Glutamatergic neuron (in vitro differentiated cells): ENCODE data around the gene SUSD4. TPM values are rescaled to one million over a fixed set of nuclear protein-coding genes. Genes with fewer than 3 reads are reported as not detected.

Experiments used
- DNase-seq: peaks from one replicate; pipeline ENCODE4 v3.0.0; 2022
- H3K27ac Mint-ChIP-seq: one replicate; pipeline ENCODE4 v1.8.0; 2020; ENCODE audit warnings: mild to moderate bottlenecking, mixed read lengths, inconsistent platforms; ENCODE audit not compliant: unreplicated experiment
- H3K27me3 Mint-ChIP-seq: one replicate; pipeline ENCODE4 v1.8.0; 2020; ENCODE audit warnings: mild to moderate bottlenecking, moderate library complexity, mixed read lengths, inconsistent platforms; ENCODE audit not compliant: unreplicated experiment
- H3K36me3 Mint-ChIP-seq: one replicate; pipeline ENCODE4 v1.8.0; 2020; ENCODE audit warnings: mild to moderate bottlenecking, mixed read lengths, inconsistent platforms; ENCODE audit not compliant: unreplicated experiment
- H3K4me1 Mint-ChIP-seq: one replicate; pipeline ENCODE4 v1.8.0; 2020; ENCODE audit warnings: mild to moderate bottlenecking, low read depth, mixed read lengths, inconsistent platforms; ENCODE audit not compliant: unreplicated experiment
- H3K4me3 Mint-ChIP-seq: one replicate; pipeline ENCODE4 v1.8.0; 2020; ENCODE audit warnings: mild to moderate bottlenecking, mixed read lengths, inconsistent platforms; ENCODE audit not compliant: unreplicated experiment
- H3K9me3 Mint-ChIP-seq: one replicate; pipeline ENCODE4 v1.8.0; 2020; ENCODE audit warnings: mild to moderate bottlenecking, moderate library complexity, mixed read lengths, inconsistent platforms; ENCODE audit not compliant: unreplicated experiment
- total RNA-seq: library from RNA; stranded (reverse); fragmentation: NEBNext Ultra II Directional; extraction: Animal tissue kit (Norgen Biotek cat#: 25700); gene quantifications from one replicate; pipeline ENCODE4 v1.2.1, GENCODE V29; 2021; ENCODE audit not compliant: unreplicated experiment
- TF ChIP-seq, protein P1 (sequence below): fragments of 200-600 bp; sonication (generic); IDR thresholded peaks from one replicate; pipeline ENCODE4 v1.5.0; 2021; ENCODE audit not compliant: partially characterized antibody, unreplicated experiment

The SUSD4 gene
- total RNA-seq, 1 donor from 2014 or later, result 0.47 TPM

DNA sequence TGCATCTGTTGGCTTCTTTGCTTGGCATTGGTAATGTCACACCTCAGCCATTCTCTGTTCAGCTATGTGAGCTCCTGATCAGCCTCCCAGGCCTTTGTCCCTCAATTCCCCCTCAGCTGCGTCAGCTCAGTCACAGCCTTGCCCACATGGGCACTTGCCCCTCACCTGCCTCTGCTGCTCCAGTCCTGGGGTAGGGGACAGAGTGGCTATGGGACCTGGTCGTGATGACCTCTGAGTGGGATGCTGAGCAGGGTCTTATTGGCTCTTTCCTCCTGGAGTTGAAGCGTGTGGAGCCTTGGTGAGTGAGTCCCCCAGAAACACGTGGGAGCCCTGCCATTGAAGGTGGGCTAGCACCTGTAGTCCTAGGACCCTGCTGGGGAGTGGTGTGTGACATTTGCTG lies 159.6 kb downstream of the SUSD4 start:
- DNase-seq, result no peak
- Mint-ChIP-seq H3K4me3 (no peak overlapping the region), H3K27me3 (peaks cover 4% of the 10 kb centered on the region), H3K4me1 (peaks cover 3% of the 10 kb centered on the region), H3K27ac (no peak overlapping the region), H3K9me3 (no peaks in the 10 kb centered on the region), H3K36me3 (no peaks in the 10 kb centered on the region)
- TF ChIP-seq, protein P1, sequence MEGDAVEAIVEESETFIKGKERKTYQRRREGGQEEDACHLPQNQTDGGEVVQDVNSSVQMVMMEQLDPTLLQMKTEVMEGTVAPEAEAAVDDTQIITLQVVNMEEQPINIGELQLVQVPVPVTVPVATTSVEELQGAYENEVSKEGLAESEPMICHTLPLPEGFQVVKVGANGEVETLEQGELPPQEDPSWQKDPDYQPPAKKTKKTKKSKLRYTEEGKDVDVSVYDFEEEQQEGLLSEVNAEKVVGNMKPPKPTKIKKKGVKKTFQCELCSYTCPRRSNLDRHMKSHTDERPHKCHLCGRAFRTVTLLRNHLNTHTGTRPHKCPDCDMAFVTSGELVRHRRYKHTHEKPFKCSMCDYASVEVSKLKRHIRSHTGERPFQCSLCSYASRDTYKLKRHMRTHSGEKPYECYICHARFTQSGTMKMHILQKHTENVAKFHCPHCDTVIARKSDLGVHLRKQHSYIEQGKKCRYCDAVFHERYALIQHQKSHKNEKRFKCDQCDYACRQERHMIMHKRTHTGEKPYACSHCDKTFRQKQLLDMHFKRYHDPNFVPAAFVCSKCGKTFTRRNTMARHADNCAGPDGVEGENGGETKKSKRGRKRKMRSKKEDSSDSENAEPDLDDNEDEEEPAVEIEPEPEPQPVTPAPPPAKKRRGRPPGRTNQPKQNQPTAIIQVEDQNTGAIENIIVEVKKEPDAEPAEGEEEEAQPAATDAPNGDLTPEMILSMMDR, result no peak

DNA sequence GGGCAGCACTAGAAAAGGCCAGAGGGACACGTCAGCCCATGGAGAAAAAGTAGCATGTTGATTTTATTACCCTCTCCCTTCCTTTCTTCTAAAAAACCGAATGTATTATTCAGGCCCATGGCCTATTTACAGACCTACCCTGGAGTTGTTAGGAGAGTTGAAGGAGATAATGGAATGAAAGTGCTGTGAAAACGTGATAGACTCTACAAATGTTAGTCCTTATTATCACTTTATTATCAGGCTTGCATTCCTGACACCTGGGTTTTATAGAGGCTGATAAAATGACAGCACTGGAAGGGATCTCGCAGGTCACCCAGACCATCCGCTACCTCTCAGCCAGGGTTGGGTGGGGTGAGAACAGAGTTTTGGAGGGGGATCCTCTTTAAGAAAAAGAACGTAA lies 160.3 kb downstream of the SUSD4 start:
- H3K4me1 Mint-ChIP-seq, result peaks cover under 1% of the 10 kb centered on the region
- peaks cover 4% of the 10 kb centered on the region for H3K27me3 Mint-ChIP-seq
- DNase-seq, result no peak
- H3K4me3 Mint-ChIP-seq, result no peak overlapping the region
- no peak overlapping the region for H3K27ac Mint-ChIP-seq
- no peaks in the 10 kb centered on the region for H3K36me3 Mint-ChIP-seq
- no peaks in the 10 kb centered on the region for H3K9me3 Mint-ChIP-seq
- TF ChIP-seq, protein P1, result no peak

DNA sequence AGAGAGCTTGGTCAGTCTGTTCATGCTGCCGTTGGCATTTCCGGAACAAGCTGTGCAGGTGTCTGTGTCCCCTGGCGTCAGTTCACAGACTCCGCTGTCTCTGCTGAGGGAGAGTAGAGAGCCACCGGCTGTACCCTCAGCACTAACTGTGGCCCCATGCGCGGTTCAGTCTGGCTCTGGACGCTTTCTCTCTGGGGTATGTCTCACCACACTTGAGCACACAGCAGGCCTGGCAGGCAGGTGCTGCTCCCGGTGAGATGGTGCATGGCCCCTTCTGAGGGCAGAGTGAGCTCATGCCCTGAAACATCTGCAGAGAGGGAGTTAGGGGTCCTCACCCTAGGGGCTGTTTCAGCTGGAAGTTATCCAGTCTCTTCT lies 161.0 kb downstream of the SUSD4 start:
- H3K4me3 Mint-ChIP-seq, result no peak overlapping the region
- H3K27me3 Mint-ChIP-seq, result peaks cover 6% of the 10 kb centered on the region
- TF ChIP-seq, protein P1, result no peak
- DNase-seq, result no peak
- no peaks in the 10 kb centered on the region for H3K4me1 Mint-ChIP-seq
- H3K36me3 Mint-ChIP-seq, result no peaks in the 10 kb centered on the region
- no peak overlapping the region for H3K27ac Mint-ChIP-seq
- no peaks in the 10 kb centered on the region for H3K9me3 Mint-ChIP-seq

DNA sequence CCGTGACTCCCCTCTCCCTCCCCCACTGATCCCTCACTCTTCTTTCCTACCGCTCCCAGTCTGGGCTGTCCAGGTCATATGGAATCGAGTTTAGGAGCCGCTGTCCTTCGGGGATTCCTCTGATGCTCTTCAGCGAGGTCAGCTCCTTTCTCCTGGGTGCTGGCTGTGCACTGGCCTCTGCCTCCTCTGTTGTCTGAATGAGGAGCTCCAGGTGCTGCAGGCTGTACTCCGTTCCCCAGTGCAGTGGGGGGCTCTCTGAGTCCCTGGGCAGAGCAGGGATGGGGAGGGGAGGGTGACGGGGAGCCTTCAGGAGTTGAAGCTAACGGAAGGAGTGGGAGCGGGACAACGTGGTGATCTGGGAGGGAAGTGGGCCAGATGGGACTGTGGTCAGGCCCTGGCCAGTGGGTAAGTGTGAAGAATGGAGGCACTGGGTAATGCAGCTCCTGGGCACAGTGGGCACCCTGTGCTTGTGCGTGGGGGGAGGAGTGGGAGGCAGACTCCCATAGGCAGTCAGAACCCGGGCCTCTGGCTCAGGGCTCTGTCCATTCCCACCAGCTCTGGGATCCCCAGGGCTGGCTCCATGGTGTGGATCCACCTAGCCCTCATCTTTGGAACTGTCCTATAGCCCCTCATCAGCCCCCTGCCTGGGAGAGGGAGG lies 161.5 kb downstream of the SUSD4 start:
- no peaks in the 10 kb centered on the region for H3K36me3 Mint-ChIP-seq
- H3K27me3 Mint-ChIP-seq, result peaks cover 6% of the 10 kb centered on the region
- no peaks in the 10 kb centered on the region for H3K9me3 Mint-ChIP-seq
- no peak overlapping the region for H3K4me3 Mint-ChIP-seq
- H3K4me1 Mint-ChIP-seq, result no peaks in the 10 kb centered on the region
- no peak for DNase-seq
- H3K27ac Mint-ChIP-seq, result no peak overlapping the region
- TF ChIP-seq, protein P1, result no peak

DNA sequence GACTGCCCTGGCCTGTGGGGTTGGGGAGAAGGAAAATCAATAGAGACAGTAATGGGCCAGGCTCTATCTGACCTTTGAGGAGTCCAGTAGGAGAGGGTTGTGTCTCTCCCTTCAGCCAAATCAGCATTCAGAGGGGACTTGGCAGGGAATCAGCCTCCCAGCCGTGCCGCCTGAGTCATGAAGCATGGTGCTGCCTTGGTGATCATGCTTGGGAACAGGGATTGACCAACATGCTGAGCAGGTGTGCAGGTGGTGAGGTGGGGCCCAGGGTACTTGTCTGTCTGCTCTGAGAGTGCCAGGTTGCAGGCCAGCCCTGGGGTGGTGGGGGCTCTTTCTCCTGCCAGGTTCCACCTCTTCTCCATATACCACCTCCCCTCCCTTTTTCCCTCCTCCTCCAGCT lies 162.0 kb downstream of the SUSD4 start:
- no peak overlapping the region for H3K4me3 Mint-ChIP-seq
- no peak for DNase-seq
- TF ChIP-seq, protein P1, result no peak
- peaks cover 6% of the 10 kb centered on the region for H3K27me3 Mint-ChIP-seq
- no peak overlapping the region for H3K27ac Mint-ChIP-seq
- no peaks in the 10 kb centered on the region for H3K4me1 Mint-ChIP-seq
- H3K36me3 Mint-ChIP-seq, result no peaks in the 10 kb centered on the region
- no peaks in the 10 kb centered on the region for H3K9me3 Mint-ChIP-seq
